ENCODE measurements around the gene EMSY. TPM values are rescaled to one million over a fixed set of nuclear protein-coding genes. Genes with fewer than 3 reads are reported as not detected.
A peak's percentile ranks its signal among the peaks of the same experiment; 100 is the strongest.
"Not testable (repeated sequence)": the region's sequence is repeated elsewhere in the genome, so short reads cannot be mapped to it uniquely, and the experiment has no call there.

The EMSY gene
- total and polyA plus RNA-seq, 7 donors: 5.8 to 17.2 (median 12.7) TPM

DNA sequence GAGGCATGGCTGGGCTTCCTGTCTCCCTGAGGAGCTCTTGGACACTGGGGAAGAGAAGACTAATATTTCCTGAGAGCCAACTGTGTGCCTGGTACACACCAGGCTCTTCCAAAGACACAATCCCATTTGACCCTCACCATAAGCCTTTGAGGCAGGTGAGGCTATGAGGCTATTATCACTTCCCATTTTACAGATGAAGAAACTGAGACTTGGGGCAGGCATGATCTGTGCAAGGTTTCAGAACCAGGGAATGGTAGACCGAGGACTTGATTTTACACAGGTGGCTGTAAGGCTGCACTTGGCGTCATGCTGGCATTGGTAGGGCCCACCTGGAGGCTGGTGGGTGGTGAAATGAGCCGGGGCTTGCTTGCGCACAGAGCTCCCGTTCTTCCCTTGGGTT, 134.9 kb downstream of the EMSY start:
- no peak overlapping the region for H3K4me3 ChIP-seq
- H3K27ac ChIP-seq: peak overlapping the region; percentile 75
- intact Hi-C loops (cut with DNase I): loop anchor here in 1 of 2 donors (2.0 kb wide), 1 partner anchor 91 kb away; the partner anchor contains the start of gene LRRC32
- TF ChIP-seq, protein P1, sequence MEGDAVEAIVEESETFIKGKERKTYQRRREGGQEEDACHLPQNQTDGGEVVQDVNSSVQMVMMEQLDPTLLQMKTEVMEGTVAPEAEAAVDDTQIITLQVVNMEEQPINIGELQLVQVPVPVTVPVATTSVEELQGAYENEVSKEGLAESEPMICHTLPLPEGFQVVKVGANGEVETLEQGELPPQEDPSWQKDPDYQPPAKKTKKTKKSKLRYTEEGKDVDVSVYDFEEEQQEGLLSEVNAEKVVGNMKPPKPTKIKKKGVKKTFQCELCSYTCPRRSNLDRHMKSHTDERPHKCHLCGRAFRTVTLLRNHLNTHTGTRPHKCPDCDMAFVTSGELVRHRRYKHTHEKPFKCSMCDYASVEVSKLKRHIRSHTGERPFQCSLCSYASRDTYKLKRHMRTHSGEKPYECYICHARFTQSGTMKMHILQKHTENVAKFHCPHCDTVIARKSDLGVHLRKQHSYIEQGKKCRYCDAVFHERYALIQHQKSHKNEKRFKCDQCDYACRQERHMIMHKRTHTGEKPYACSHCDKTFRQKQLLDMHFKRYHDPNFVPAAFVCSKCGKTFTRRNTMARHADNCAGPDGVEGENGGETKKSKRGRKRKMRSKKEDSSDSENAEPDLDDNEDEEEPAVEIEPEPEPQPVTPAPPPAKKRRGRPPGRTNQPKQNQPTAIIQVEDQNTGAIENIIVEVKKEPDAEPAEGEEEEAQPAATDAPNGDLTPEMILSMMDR (IDR thresholded peaks at IDR 0.05): no peak
- DNase-seq (no peak), ATAC-seq (no peak)
- 75 to 94% (median 93%) methylated on average over 5 of the region's 5 CpGs for WGBS, 3 donors
- no peaks in the 10 kb centered on the region for H3K36me3 ChIP-seq (ENCODE audit: insufficient read depth in 1 of 2, low read depth in 1 of 2)
- H3K27me3 ChIP-seq (ENCODE audit: insufficient read depth in 3 of 3, low read length in 2 of 3): no peaks in the 10 kb centered on the region
- H3K9me3 ChIP-seq: no peaks in the 10 kb centered on the region
- H3K4me1 ChIP-seq: no peaks in the 10 kb centered on the region

DNA sequence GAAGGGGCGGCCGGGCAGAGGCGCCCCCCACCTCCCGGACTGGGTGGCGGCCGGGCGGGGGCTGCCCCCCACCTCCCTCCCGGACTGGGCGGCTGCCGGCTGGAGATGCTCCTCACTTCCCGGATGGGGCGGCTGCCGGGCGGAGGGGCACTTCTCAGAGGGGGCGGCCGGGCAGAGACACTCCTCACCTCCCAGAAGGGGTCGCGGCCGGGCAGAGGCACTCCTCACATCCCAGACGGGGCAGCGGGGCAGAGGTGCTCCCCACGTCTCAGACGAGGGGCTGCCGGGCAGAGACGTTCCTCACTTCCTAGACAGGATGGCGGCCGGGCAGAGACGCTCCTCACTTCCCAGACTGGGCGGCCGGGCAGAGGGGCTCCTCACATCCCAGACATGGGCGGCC, 137.7 kb downstream of the EMSY start:
- H3K4me1 ChIP-seq; ATAC-seq; H3K4me3 ChIP-seq; intact Hi-C loops (cut with DNase I); H3K36me3 ChIP-seq (ENCODE audit: insufficient read depth in 1 of 2, low read depth in 1 of 2); H3K9me3 ChIP-seq; H3K27me3 ChIP-seq (ENCODE audit: insufficient read depth in 3 of 3, low read length in 2 of 3); DNase-seq; H3K27ac ChIP-seq: not testable (repeated sequence)
- 94 to 98% (median 94%) methylated on average over 26 to 31 of the region's 31 CpGs for WGBS, 3 donors

DNA sequence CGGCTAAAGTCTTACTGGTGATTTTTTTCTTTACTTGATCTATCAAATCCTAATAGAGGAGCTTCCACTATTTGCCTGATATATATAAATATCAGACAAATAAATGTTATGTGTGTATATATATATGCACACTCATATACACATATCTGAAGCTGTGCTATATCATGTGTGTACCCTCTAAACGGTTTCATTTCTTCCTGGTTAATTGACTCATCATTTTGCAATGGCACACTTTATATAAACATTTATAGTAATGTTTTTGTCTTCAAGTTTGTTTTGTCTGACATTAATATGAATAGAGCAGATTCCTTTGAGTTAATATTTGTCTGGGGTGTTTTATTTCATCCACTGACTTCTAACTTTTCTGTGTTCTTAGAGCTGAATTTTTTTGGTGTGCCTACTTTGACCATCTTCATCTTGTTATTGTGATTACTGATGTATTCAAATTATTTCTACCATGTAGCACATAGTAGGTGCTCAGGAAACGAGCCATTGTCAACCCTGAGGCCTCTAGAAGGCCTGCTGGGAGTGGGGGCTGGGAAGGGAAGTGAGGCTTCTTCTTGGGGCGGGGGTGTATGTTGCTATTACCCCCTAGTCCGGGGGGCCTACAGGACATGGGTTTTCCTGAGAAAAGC, 143.1 kb downstream of the EMSY start:
- TF ChIP-seq, protein P1 (IDR thresholded peaks at IDR 0.05): no peak
- no peaks in the 10 kb centered on the region for H3K27me3 ChIP-seq (ENCODE audit: insufficient read depth in 3 of 3, low read length in 2 of 3)
- ATAC-seq (no peak), DNase-seq (no peak)
- peaks cover 3% of the 10 kb centered on the region for H3K4me1 ChIP-seq
- peaks cover 7% of the 10 kb centered on the region for H3K9me3 ChIP-seq
- no peaks in the 10 kb centered on the region for H3K36me3 ChIP-seq (ENCODE audit: insufficient read depth in 1 of 2, low read depth in 1 of 2)
- H3K27ac ChIP-seq: peak overlapping the region; percentile 65
- intact Hi-C loops (cut with DNase I): no loop called here
- WGBS, 3 donors: 63 to 69% (median 66%) methylated on average over 5 of the region's 5 CpGs
- H3K4me3 ChIP-seq: no peak overlapping the region

DNA sequence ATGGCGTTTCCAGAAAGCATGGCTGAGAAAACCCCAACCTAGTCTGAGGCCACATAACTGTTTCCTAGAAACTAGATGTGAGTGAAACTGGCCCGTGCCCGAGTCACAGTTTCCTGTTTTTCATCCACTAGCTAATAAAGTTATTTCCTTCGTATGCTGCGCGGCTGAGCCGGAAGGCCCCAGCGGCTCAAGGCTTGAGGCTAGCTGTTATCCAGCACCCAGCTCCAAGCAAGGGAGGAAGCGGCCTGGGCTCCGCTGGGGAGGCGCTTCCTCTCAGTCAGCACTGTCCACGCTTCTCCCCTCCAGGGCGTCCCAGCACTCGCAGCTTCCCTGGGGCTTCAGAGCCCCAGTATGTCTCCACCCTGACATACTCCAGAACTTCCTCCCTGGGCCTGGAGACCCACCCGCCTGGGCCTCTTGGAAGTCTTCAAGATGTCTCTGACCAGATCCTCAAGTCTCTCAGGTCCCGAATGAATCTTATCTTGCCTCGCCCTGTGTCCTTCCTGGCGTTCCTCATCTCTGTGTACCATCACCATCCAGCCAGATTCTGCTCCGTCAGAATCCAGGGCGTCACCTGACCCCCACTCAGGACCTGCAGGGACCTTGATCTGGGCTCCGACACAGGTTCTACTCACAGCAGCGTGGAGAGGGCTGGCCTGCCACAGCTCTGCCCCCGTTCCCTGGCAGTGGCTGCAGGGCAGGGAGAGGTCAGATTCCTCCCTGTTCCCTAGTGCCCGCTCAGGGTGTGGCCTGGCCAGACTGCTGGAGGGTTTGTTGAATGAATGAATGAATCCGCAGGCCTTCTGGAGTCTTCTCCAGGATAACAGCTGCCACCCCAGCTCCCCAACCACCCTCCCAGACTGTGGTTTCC, 143.9 kb downstream of the EMSY start:
- TF ChIP-seq, protein P1 (IDR thresholded peaks at IDR 0.05): no peak
- Histone ChIP-seq H3K36me3 (ENCODE audit: insufficient read depth in 1 of 2, low read depth in 1 of 2) (no peaks in the 10 kb centered on the region), H3K27ac (peak overlapping the region; percentile 65), H3K4me3 (no peak overlapping the region), H3K4me1 (peaks cover 3% of the 10 kb centered on the region), H3K9me3 (peaks cover 7% of the 10 kb centered on the region), H3K27me3 (ENCODE audit: insufficient read depth in 3 of 3, low read length in 2 of 3) (no peaks in the 10 kb centered on the region)
- intact Hi-C loops (cut with DNase I): no loop called here
- WGBS, 3 donors: 67 to 69% (median 68%) methylated on average over 25 of the region's 25 CpGs
- DNase-seq (peak; percentile 58 to 78), ATAC-seq (peak; percentile 36 to 67 (median 52))

DNA sequence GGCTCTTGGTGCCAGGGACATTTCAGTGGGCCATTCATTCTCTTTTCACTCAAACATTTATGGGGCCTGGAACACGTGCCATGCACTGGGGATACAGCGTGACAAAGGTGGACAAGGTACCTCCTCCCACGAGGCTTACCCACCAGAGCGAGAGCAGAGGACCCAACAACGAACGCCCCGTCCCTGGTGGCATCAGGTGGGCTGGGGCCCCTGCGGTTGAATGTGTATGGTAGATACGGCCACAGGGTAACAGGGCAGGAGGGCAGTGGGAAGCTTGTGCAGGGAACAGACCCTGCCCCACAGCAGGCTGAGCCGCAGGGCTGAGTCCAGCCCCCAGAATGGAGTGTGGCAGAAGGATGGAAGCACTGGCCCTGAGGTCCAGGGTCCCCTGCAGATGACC, 144.7 kb downstream of the EMSY start:
- H3K4me3 ChIP-seq: no peak overlapping the region
- ATAC-seq: no peak
- 92 to 96% (median 94%) methylated on average over 10 of the region's 10 CpGs for WGBS, 3 donors
- H3K9me3 ChIP-seq: peaks cover 7% of the 10 kb centered on the region
- peaks cover 3% of the 10 kb centered on the region for H3K4me1 ChIP-seq
- no peak overlapping the region for H3K27ac ChIP-seq
- intact Hi-C loops (cut with DNase I): no loop called here
- no peaks in the 10 kb centered on the region for H3K27me3 ChIP-seq (ENCODE audit: insufficient read depth in 3 of 3, low read length in 2 of 3)
- TF ChIP-seq, protein P1 (IDR thresholded peaks at IDR 0.05): no peak
- no peak for DNase-seq
- H3K36me3 ChIP-seq (ENCODE audit: insufficient read depth in 1 of 2, low read depth in 1 of 2): no peaks in the 10 kb centered on the region
